Large intestine (tissue), 12 donors: Measurements from ENCODE around the gene RARRES2. TPM values are rescaled to one million over a fixed set of nuclear protein-coding genes. Genes with fewer than 3 reads are reported as not detected.
"Not testable (repeated sequence)": the region's sequence is repeated elsewhere in the genome, so short reads cannot be mapped to it uniquely, and the experiment has no call there.

Experiments used
- DNase-seq, 2 donors: peaks; one replicate each; pipeline versions ENCODE4 v3.0.0 to v3.0.0-alpha.2; 2013
- H3K27ac ChIP-seq: one replicate; pipeline ENCODE4 v1.5.1; 2013; ENCODE audit warnings: low read length
- H3K27me3 ChIP-seq: 2 replicates; pipeline ENCODE4 v1.6.1; 2013; ENCODE audit warnings: low read length; ENCODE audit not compliant: control insufficient read depth, insufficient read depth
- H3K36me3 ChIP-seq: 2 replicates; pipeline ENCODE4 v1.6.1; 2013; ENCODE audit warnings: low read length; ENCODE audit not compliant: control insufficient read depth, insufficient read depth
- H3K4me1 ChIP-seq: one replicate; pipeline ENCODE4 v1.6.1; 2013; ENCODE audit warnings: low read length; ENCODE audit not compliant: control insufficient read depth, insufficient read depth
- H3K4me3 ChIP-seq: one replicate; pipeline ENCODE4 v1.5.1; 2013; ENCODE audit warnings: low read length
- H3K9me3 ChIP-seq: one replicate; pipeline ENCODE4 v1.6.1; 2013; ENCODE audit warnings: mild to moderate bottlenecking, low read depth, low read length, moderate library complexity; ENCODE audit not compliant: control insufficient read depth
- WGBS: methylation state at CpG from one replicate; pipeline ENCODE4 v1.1.5; 2013; ENCODE audit warnings: low lambda C conversion rate; ENCODE audit not compliant: insufficient coverage; 5-methylcytosine and 5-hydroxymethylcytosine counted together
- long read RNA-seq, 11 donors: transcript quantifications; one replicate each; lab custom pipeline, GENCODE V29; 2026
- polyA plus RNA-seq: library from polyadenylated mRNA; unstranded; fragments of 120-200 nt; gene quantifications from one replicate; pipeline ENCODE4 v1.2.1, GENCODE V29; 2013

The RARRES2 gene
- polyA plus RNA-seq: 58.2 TPM
- long read RNA-seq, donor 1, transcript RARRES2-201 (6 exons, 740 nt): major isoform, 8 of 10 reads
- long read RNA-seq, donor 1, partial matches to known transcripts: 0 of 10 reads
- long read RNA-seq, donor 1, other reads (novel, unspliced or antisense): 0 of 10 reads
- long read RNA-seq, donor 2, transcript RARRES2-202 (5 exons, 1,618 nt): minor isoform, 8 of 62 reads
- long read RNA-seq, donor 2, transcript RARRES2-201 (6 exons, 740 nt): major isoform, 47 of 62 reads
- long read RNA-seq, donor 2, partial matches to known transcripts: 5 of 62 reads
- long read RNA-seq, donor 2, other reads (novel, unspliced or antisense): 0 of 62 reads
- long read RNA-seq, donor 3, transcript RARRES2-201 (6 exons, 740 nt): major isoform, 40 of 44 reads
- long read RNA-seq, donor 3, partial matches to known transcripts: 0 of 44 reads
- long read RNA-seq, donor 3, other reads (novel, unspliced or antisense): 0 of 44 reads
- long read RNA-seq, donor 4, transcript RARRES2-201 (6 exons, 740 nt): major isoform, 6 of 6 reads
- long read RNA-seq, donor 4, partial matches to known transcripts: 0 of 6 reads
- long read RNA-seq, donor 4, other reads (novel, unspliced or antisense): 0 of 6 reads
- long read RNA-seq, donor 5, transcript RARRES2-201 (6 exons, 740 nt): major isoform, 39 of 53 reads
- long read RNA-seq, donor 5, transcript RARRES2-202 (5 exons, 1,618 nt): minor isoform, 6 of 53 reads
- long read RNA-seq, donor 5, partial matches to known transcripts: 6 of 53 reads
- long read RNA-seq, donor 5, other reads (novel, unspliced or antisense): 0 of 53 reads
- long read RNA-seq, donor 6, transcript RARRES2-202 (5 exons, 1,618 nt): minor isoform, 13 of 30 reads
- long read RNA-seq, donor 6, transcript RARRES2-201 (6 exons, 740 nt): major isoform, 16 of 30 reads
- long read RNA-seq, donor 6, partial matches to known transcripts: 0 of 30 reads
- long read RNA-seq, donor 6, other reads (novel, unspliced or antisense): 0 of 30 reads
- long read RNA-seq, donor 7, transcript RARRES2-202 (5 exons, 1,618 nt): minor isoform, 6 of 33 reads
- long read RNA-seq, donor 7, transcript RARRES2-201 (6 exons, 740 nt): major isoform, 24 of 33 reads
- long read RNA-seq, donor 7, partial matches to known transcripts: 0 of 33 reads
- long read RNA-seq, donor 7, other reads (novel, unspliced or antisense): 0 of 33 reads
- long read RNA-seq, donor 8, transcript RARRES2-201 (6 exons, 740 nt): major isoform, 47 of 62 reads
- long read RNA-seq, donor 8, transcript RARRES2-202 (5 exons, 1,618 nt): minor isoform, 11 of 62 reads
- long read RNA-seq, donor 8, partial matches to known transcripts: 0 of 62 reads
- long read RNA-seq, donor 8, other reads (novel, unspliced or antisense): 0 of 62 reads
- long read RNA-seq, donor 9, transcript RARRES2-201 (6 exons, 740 nt): major isoform, 35 of 44 reads
- long read RNA-seq, donor 9, transcript RARRES2-202 (5 exons, 1,618 nt): minor isoform, 9 of 44 reads
- long read RNA-seq, donor 9, partial matches to known transcripts: 0 of 44 reads
- long read RNA-seq, donor 9, other reads (novel, unspliced or antisense): 0 of 44 reads
- long read RNA-seq, donor 10, transcript RARRES2-202 (5 exons, 1,618 nt): minor isoform, 7 of 42 reads
- long read RNA-seq, donor 10, transcript RARRES2-201 (6 exons, 740 nt): major isoform, 29 of 42 reads
- long read RNA-seq, donor 10, partial matches to known transcripts: 6 of 42 reads
- long read RNA-seq, donor 10, other reads (novel, unspliced or antisense): 0 of 42 reads
- long read RNA-seq, donor 11, transcript RARRES2-201 (6 exons, 740 nt): major isoform, 21 of 30 reads
- long read RNA-seq, donor 11, transcript RARRES2-202 (5 exons, 1,618 nt): minor isoform, 9 of 30 reads
- long read RNA-seq, donor 11, partial matches to known transcripts: 0 of 30 reads
- long read RNA-seq, donor 11, other reads (novel, unspliced or antisense): 0 of 30 reads

- Histone ChIP-seq H3K27ac (peak within 1 kb of the TSS; percentile 29), H3K36me3 (peaks cover 20% of the 10 kb centered on the region), H3K4me1 (peaks cover 16% of the 10 kb centered on the region), H3K9me3 (peaks cover 4% of the 10 kb centered on the region), H3K27me3 (peaks cover 13% of the 10 kb centered on the region), H3K4me3 (peak within 1 kb of the TSS; percentile 50)
- WGBS: no CpG with 5 or more reads among the region's 49 CpGs
- DNase-seq: no peak
These were observed at the start of gene RARRES2 for GRCh38 chr7:150341263-150342120. RARRES2 (minus strand) TSS chr7:150341629; CDS start chr7:150340609, 1,020 bp downstream.

- Histone ChIP-seq H3K9me3 (peaks cover 3% of the 10 kb centered on the region), H3K4me1 (peaks cover 32% of the 10 kb centered on the region), H3K36me3 (peaks cover 16% of the 10 kb centered on the region), H3K27ac (peak overlapping the region; percentile 54), H3K4me3 (no peak overlapping the region), H3K27me3 (no peaks in the 10 kb centered on the region)
- peak in 1 of 2 donors; percentile 55 for DNase-seq
- WGBS: no CpG with 5 or more reads among the region's 7 CpGs
These were observed 48.8 kb upstream of the RARRES2 start for GRCh38 chr7:150390205-150390604.

GRCh38 chr7:150389532-150389816 lies 48.0 kb upstream of the RARRES2 start:
- Histone ChIP-seq H3K36me3 (peaks cover 16% of the 10 kb centered on the region), H3K4me3 (no peak overlapping the region), H3K27ac (peak overlapping the region; percentile 54), H3K4me1 (peaks cover 40% of the 10 kb centered on the region), H3K27me3 (no peaks in the 10 kb centered on the region), H3K9me3 (peaks cover 3% of the 10 kb centered on the region)
- no peak for DNase-seq
- no CpG with 5 or more reads among the region's 5 CpGs for WGBS

- Histone ChIP-seq H3K27me3 (no peaks in the 10 kb centered on the region), H3K4me1 (peaks cover 45% of the 10 kb centered on the region), H3K9me3 (peaks cover 3% of the 10 kb centered on the region), H3K4me3 (no peak overlapping the region), H3K27ac (peak overlapping the region; percentile 54), H3K36me3 (peaks cover 16% of the 10 kb centered on the region)
- WGBS: no CpG with 5 or more reads among the region's 20 CpGs
- DNase-seq: peak; percentile 70 to 72
These were observed 47.5 kb upstream of the RARRES2 start for GRCh38 chr7:150388709-150389531.

- Histone ChIP-seq H3K4me1 (peaks cover 48% of the 10 kb centered on the region), H3K4me3 (no peak overlapping the region), H3K9me3 (peaks cover 3% of the 10 kb centered on the region), H3K27me3 (no peaks in the 10 kb centered on the region), H3K27ac (peak overlapping the region; percentile 19), H3K36me3 (peaks cover 16% of the 10 kb centered on the region)
- DNase-seq: no peak
- WGBS: no CpG with 5 or more reads among the region's 7 CpGs
These were observed 46.9 kb upstream of the RARRES2 start for GRCh38 chr7:150388306-150388705.

- no CpG with 5 or more reads among the region's 6 CpGs for WGBS
- not testable (repeated sequence) for H3K4me3 ChIP-seq, H3K9me3 ChIP-seq, H3K27me3 ChIP-seq, DNase-seq
- Histone ChIP-seq H3K36me3 (peaks cover 16% of the 10 kb centered on the region), H3K27ac (peak overlapping the region; percentile 41), H3K4me1 (peaks cover 70% of the 10 kb centered on the region)
These were observed 44.5 kb upstream of the RARRES2 start for GRCh38 chr7:150385884-150386283.

- Histone ChIP-seq H3K27ac (peak overlapping the region; percentile 41), H3K9me3 (no peaks in the 10 kb centered on the region), H3K27me3 (no peaks in the 10 kb centered on the region), H3K36me3 (peaks cover 13% of the 10 kb centered on the region), H3K4me1 (peaks cover 75% of the 10 kb centered on the region), H3K4me3 (no peak overlapping the region)
- WGBS: no CpG with 5 or more reads among the region's 14 CpGs
- DNase-seq: peak in 1 of 2 donors; percentile 14
These were observed 43.9 kb upstream of the RARRES2 start for GRCh38 chr7:150385302-150385723.
